ENCODE results near the gene SYT7. TPM values are rescaled to one million over a fixed set of nuclear protein-coding genes. Genes with fewer than 3 reads are reported as not detected.

SYT7 gene, protein sequence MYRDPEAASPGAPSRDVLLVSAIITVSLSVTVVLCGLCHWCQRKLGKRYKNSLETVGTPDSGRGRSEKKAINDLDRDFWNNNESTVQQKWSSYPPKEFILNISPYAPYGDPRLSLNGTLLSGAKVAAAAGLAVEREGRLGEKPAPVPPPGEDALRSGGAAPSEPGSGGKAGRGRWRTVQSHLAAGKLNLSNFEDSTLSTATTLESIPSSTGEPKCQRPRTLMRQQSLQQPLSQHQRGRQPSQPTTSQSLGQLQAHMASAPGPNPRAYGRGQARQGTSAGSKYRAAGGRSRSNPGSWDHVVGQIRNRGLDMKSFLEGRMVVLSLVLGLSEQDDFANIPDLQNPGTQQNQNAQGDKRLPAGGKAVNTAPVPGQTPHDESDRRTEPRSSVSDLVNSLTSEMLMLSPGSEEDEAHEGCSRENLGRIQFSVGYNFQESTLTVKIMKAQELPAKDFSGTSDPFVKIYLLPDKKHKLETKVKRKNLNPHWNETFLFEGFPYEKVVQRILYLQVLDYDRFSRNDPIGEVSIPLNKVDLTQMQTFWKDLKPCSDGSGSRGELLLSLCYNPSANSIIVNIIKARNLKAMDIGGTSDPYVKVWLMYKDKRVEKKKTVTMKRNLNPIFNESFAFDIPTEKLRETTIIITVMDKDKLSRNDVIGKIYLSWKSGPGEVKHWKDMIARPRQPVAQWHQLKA
- total RNA-seq = 10 to 100 TPM; 13.1 to 70.8 (median 31.6) TPM
- long read RNA-seq, partial matches to known transcripts = 0 of 3 reads
- long read RNA-seq, other reads (novel, unspliced or antisense) = 3 of 3 reads

- under 1% methylated on average over 24 of the region's 96 CpGs for WGBS (ENCODE audit: insufficient coverage, low coverage, low lambda C conversion rate, missing lambda C conversion rate)
- H3K27ac ChIP-seq = peak within 1 kb of the TSS in 2 of 3 donors; percentile 40 to 43
- H3K27me3 ChIP-seq = no peaks in the 10 kb centered on the region
- intact Hi-C loops (cut with DNase I) = no loop called here
- TF ChIP-seq POLR2A (IDR thresholded peaks at IDR 0.05) = peak; percentile 67
- peak in 2 of 4 donors; percentile 50 to 54 for TF ChIP-seq CTCF (IDR thresholded peaks at IDR 0.05)
- no peaks in the 10 kb centered on the region for H3K9me3 ChIP-seq
- ATAC-seq (peak; percentile 86 to 91 (median 90)), DNase-seq (peak; percentile 95 to 97 (median 95))
- peak within 1 kb of the TSS; percentile 31 to 61 (median 49) for H3K4me3 ChIP-seq
- no peaks in the 10 kb centered on the region for H3K36me3 ChIP-seq
- peaks cover 0 to 8% (median 1%) of the 10 kb centered on the region in 4 donors for H3K4me1 ChIP-seq
Measured at GRCh38 chr11:61581030-61581928, at the start of gene SYT7. TSS of gene SYT7 (minus strand) at chr11:61581076. CDS start at chr11:61580820, 256 bp downstream.

DNA sequence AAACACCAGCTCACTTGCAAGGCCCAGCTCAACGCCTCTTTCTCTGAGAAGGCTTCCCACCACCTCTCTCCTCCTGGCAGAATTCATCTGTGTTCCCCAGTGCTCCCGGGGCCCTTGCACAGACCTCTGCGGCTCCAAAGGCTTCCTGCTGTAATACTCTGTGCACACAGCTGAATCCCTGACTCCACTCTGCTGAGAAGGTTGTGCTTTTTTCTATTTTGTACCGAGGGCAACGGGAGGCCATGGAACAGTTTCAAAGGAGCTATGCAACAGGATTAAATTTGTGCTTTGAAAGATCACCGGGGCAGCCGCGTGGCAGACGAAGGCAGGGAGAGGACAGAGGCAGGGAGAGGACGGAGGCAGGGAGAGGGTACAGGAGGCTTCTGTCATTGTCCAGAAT, 49.2 kb upstream of the SYT7 start:
- intact Hi-C loops (cut with DNase I) = no loop called here
- no peaks in the 10 kb centered on the region for H3K36me3 ChIP-seq
- no peaks in the 10 kb centered on the region for H3K9me3 ChIP-seq
- no peak overlapping the region for H3K4me3 ChIP-seq
- no peak for TF ChIP-seq CTCF (IDR thresholded peaks at IDR 0.05)
- no peak for TF ChIP-seq POLR2A (IDR thresholded peaks at IDR 0.05)
- no peaks in the 10 kb centered on the region for H3K4me1 ChIP-seq
- ATAC-seq (no peak), DNase-seq (no peak)
- 58% methylated on average over 10 of the region's 10 CpGs for WGBS (ENCODE audit: insufficient coverage, low coverage, low lambda C conversion rate, missing lambda C conversion rate)
- H3K27ac ChIP-seq = no peak overlapping the region
- H3K27me3 ChIP-seq = no peaks in the 10 kb centered on the region

GRCh38 chr11:61629082-61629833, 48.4 kb upstream of the SYT7 start:
- no peak for TF ChIP-seq CTCF (IDR thresholded peaks at IDR 0.05)
- no peak for TF ChIP-seq POLR2A (IDR thresholded peaks at IDR 0.05)
- H3K36me3 ChIP-seq = no peaks in the 10 kb centered on the region
- no peak for DNase-seq
- no peaks in the 10 kb centered on the region for H3K27me3 ChIP-seq
- H3K9me3 ChIP-seq = no peaks in the 10 kb centered on the region
- no peak overlapping the region for H3K4me3 ChIP-seq
- no peaks in the 10 kb centered on the region for H3K4me1 ChIP-seq
- H3K27ac ChIP-seq = no peak overlapping the region
- intact Hi-C loops (cut with DNase I) = loop anchor here in 1 of 2 donors (5.0 to 10.0 kb wide), 2 partner anchors 94 to 157 kb away; no protein-coding TSS in a partner anchor
- no peak for ATAC-seq
- WGBS (ENCODE audit: insufficient coverage, low coverage, low lambda C conversion rate, missing lambda C conversion rate) = 61% methylated on average over 9 of the region's 18 CpGs

DNA sequence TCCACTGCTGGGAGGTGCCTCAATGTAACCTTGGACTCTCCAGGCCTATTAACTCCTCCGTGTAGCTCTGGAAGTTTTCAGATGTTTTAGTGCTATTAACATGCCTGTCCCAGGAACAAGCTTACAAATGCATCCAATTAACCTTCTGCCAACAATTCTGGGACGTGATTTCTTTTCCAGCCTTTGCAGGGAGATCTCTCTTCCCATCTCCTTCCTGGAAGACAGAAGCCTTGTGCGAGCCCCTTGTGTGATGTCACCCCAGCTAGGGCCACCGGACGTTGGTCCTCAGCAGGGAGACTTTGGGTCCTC, 47.7 kb upstream of the SYT7 start:
- ATAC-seq (no peak), DNase-seq (no peak)
- Histone ChIP-seq H3K27ac (no peak overlapping the region), H3K4me1 (no peaks in the 10 kb centered on the region), H3K36me3 (no peaks in the 10 kb centered on the region), H3K9me3 (no peaks in the 10 kb centered on the region), H3K4me3 (no peak overlapping the region), H3K27me3 (no peaks in the 10 kb centered on the region)
- WGBS (ENCODE audit: insufficient coverage, low coverage, low lambda C conversion rate, missing lambda C conversion rate) = 30% methylated on average over 2 of the region's 5 CpGs
- intact Hi-C loops (cut with DNase I) = loop anchor here in 1 of 2 donors (5.0 to 10.0 kb wide), 2 partner anchors 94 to 156 kb away; no protein-coding TSS in a partner anchor
- TF ChIP-seq CTCF (IDR thresholded peaks at IDR 0.05) = no peak
- no peak for TF ChIP-seq POLR2A (IDR thresholded peaks at IDR 0.05)
